ENCODE results near the gene RIPK3. TPM values are rescaled to one million over a fixed set of nuclear protein-coding genes. Genes with fewer than 3 reads are reported as not detected.

Gene RIPK3
- total and polyA plus RNA-seq, 2 donors from 2014 or later: 5.1 to 19.5 TPM

DNA sequence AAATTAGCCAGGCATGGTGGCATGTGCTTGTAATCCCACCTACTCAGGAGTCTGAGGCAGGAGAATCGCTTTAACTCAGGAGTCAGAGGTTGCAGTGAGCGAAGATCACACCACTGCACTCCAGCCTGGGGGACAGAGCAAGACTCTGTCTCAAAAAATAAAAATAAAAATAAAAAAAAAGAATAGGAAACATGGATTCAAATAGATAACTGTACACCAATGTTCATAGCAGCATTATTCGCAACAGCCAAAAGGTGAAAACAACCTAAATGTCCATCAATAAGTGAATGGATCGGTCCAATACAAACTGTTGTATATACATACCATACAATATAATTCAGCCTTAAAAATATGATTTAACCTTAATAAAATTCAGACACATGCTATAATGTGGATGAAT lies 3.1 kb upstream of the RIPK3 start:
- DNase-seq (no peak), FAIRE-seq (no peak)
- TF ChIP-seq, protein P1, sequence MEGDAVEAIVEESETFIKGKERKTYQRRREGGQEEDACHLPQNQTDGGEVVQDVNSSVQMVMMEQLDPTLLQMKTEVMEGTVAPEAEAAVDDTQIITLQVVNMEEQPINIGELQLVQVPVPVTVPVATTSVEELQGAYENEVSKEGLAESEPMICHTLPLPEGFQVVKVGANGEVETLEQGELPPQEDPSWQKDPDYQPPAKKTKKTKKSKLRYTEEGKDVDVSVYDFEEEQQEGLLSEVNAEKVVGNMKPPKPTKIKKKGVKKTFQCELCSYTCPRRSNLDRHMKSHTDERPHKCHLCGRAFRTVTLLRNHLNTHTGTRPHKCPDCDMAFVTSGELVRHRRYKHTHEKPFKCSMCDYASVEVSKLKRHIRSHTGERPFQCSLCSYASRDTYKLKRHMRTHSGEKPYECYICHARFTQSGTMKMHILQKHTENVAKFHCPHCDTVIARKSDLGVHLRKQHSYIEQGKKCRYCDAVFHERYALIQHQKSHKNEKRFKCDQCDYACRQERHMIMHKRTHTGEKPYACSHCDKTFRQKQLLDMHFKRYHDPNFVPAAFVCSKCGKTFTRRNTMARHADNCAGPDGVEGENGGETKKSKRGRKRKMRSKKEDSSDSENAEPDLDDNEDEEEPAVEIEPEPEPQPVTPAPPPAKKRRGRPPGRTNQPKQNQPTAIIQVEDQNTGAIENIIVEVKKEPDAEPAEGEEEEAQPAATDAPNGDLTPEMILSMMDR (IDR thresholded peaks at IDR 0.05; ENCODE audit: borderline replicate concordance, extremely low read depth, insufficient read depth): no peak
- Histone ChIP-seq H3K27me3 (ENCODE audit: control insufficient read depth, insufficient read depth, low read length) (no peaks in the 10 kb centered on the region), H3K9ac (ENCODE audit: low read length in 3 of 3) (no peak overlapping the region), H3K27ac (ENCODE audit: low read depth in 2 of 2, low read length in 2 of 2) (no peak overlapping the region), H3K4me1 (ENCODE audit: control insufficient read depth in 2 of 3, insufficient read depth in 2 of 3, low read depth in 1 of 3, low read length in 3 of 3) (peaks cover 0 to 9% (median 0%) of the 10 kb centered on the region in 3 donors), H3K36me3 (ENCODE audit: control insufficient read depth in 2 of 3, insufficient read depth in 3 of 3, low read length in 3 of 3) (no peaks in the 10 kb centered on the region), H3K4me3 (ENCODE audit: low read length in 3 of 3) (no peak overlapping the region), H3K9me3 (ENCODE audit: control insufficient read depth in 2 of 3, insufficient read depth in 1 of 3, low read length in 3 of 3) (no peaks in the 10 kb centered on the region)
- intact Hi-C loops (cut with DNase I): no loop called here

DNA sequence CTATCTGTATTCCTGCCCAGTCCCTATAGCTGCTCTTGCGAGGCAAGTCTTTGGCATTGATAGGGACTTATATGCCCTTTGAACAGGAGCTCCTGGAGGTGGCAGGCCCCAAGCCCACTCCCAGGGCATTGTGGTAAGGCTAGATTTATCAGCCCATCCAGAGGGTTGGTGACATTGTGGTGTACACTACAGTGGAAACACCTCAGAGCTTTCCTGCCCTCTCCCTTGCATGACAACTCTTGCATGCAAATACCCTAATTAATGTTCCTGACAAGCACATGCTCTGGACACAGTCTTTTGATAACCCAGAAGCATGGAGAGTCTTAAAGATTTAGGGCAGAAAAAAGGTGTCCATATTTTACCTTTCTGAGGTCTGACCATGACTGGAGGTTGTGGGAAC lies 815 bp upstream of the RIPK3 start:
- H3K36me3 ChIP-seq (ENCODE audit: control insufficient read depth in 2 of 3, insufficient read depth in 3 of 3, low read length in 3 of 3): no peaks in the 10 kb centered on the region
- peaks cover 0 to 9% (median 0%) of the 10 kb centered on the region in 3 donors for H3K4me1 ChIP-seq (ENCODE audit: control insufficient read depth in 2 of 3, insufficient read depth in 2 of 3, low read depth in 1 of 3, low read length in 3 of 3)
- H3K27ac ChIP-seq (ENCODE audit: low read depth in 2 of 2, low read length in 2 of 2): no peak overlapping the region
- H3K4me3 ChIP-seq (ENCODE audit: low read length in 3 of 3): no peak overlapping the region
- H3K27me3 ChIP-seq (ENCODE audit: control insufficient read depth, insufficient read depth, low read length): no peaks in the 10 kb centered on the region
- no peaks in the 10 kb centered on the region for H3K9me3 ChIP-seq (ENCODE audit: control insufficient read depth in 2 of 3, insufficient read depth in 1 of 3, low read length in 3 of 3)
- no peak overlapping the region for H3K9ac ChIP-seq (ENCODE audit: low read length in 3 of 3)
- FAIRE-seq (no peak), DNase-seq (no peak)
- intact Hi-C loops (cut with DNase I): no loop called here
- TF ChIP-seq, protein P1 (IDR thresholded peaks at IDR 0.05; ENCODE audit: borderline replicate concordance, extremely low read depth, insufficient read depth): no peak

DNA sequence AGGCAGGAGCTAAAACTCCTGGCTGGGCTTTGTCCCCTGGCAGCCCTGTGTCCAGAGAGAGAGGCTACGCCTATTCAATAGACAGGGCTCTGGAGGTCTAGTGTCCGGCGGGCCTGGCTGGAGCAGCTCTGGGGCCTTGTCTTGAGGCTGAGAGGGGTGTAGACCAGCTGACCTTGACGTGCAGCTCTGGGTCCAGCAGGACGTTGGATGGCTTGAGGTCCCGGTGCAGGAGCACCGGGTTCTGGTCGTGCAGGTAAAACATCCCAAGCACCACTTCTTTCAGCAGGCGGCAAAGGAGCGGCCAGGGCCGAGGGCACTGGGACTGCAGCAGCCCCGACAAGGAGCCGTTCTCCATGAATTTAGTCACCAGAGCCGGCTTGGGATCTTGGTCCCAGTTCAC lies 948 bp downstream of the RIPK3 start:
- Histone ChIP-seq H3K36me3 (ENCODE audit: control insufficient read depth in 2 of 3, insufficient read depth in 3 of 3, low read length in 3 of 3) (no peaks in the 10 kb centered on the region), H3K4me3 (ENCODE audit: low read length in 3 of 3) (peak overlapping the region in 2 of 3 donors; percentile 32 to 68), H3K27me3 (ENCODE audit: control insufficient read depth, insufficient read depth, low read length) (peaks cover 4% of the 10 kb centered on the region), H3K4me1 (ENCODE audit: control insufficient read depth in 2 of 3, insufficient read depth in 2 of 3, low read depth in 1 of 3, low read length in 3 of 3) (peaks cover 0 to 9% (median 3%) of the 10 kb centered on the region in 3 donors), H3K27ac (ENCODE audit: low read depth in 2 of 2, low read length in 2 of 2) (no peak overlapping the region), H3K9ac (ENCODE audit: low read length in 3 of 3) (peak overlapping the region in 1 of 3 donors; percentile 34), H3K9me3 (ENCODE audit: control insufficient read depth in 2 of 3, insufficient read depth in 1 of 3, low read length in 3 of 3) (no peaks in the 10 kb centered on the region)
- intact Hi-C loops (cut with DNase I): loop anchor here (5.0 kb wide), 1 partner anchor 98 kb away; no protein-coding TSS in a partner anchor
- FAIRE-seq (no peak), DNase-seq (no peak)
- TF ChIP-seq, protein P1 (IDR thresholded peaks at IDR 0.05; ENCODE audit: borderline replicate concordance, extremely low read depth, insufficient read depth): no peak

DNA sequence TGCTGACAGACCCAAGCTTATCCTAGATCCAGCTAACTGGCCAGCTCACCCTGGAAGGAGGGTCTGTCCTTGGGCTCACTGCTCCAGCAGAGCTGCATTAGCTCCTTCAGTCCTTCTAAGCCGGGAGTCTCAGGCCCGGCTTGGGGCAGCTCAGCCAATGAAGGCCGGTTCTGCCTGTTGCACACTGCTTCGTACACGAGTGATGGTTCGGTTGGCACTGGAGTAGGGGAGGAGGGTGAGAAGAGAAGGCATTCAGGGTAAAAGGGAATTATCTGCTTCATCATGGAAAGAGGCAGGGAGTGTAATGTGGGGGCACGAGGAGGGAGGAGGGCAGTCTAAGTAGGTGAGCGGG lies 2.0 kb downstream of the RIPK3 start:
- intact Hi-C loops (cut with DNase I): loop anchor here (5.0 kb wide), 1 partner anchor 100 kb away; no protein-coding TSS in a partner anchor
- no peak for FAIRE-seq
- Histone ChIP-seq H3K9me3 (ENCODE audit: control insufficient read depth in 2 of 3, insufficient read depth in 1 of 3, low read length in 3 of 3) (no peaks in the 10 kb centered on the region), H3K4me1 (ENCODE audit: control insufficient read depth in 2 of 3, insufficient read depth in 2 of 3, low read depth in 1 of 3, low read length in 3 of 3) (peaks cover 0 to 10% (median 5%) of the 10 kb centered on the region in 3 donors), H3K27ac (ENCODE audit: low read depth in 2 of 2, low read length in 2 of 2) (no peak overlapping the region), H3K4me3 (ENCODE audit: low read length in 3 of 3) (no peak overlapping the region), H3K36me3 (ENCODE audit: control insufficient read depth in 2 of 3, insufficient read depth in 3 of 3, low read length in 3 of 3) (no peaks in the 10 kb centered on the region), H3K9ac (ENCODE audit: low read length in 3 of 3) (no peak overlapping the region), H3K27me3 (ENCODE audit: control insufficient read depth, insufficient read depth, low read length) (peaks cover 10% of the 10 kb centered on the region)
- peak in 1 of 5 donors; percentile 38 for DNase-seq
- TF ChIP-seq, protein P1 (IDR thresholded peaks at IDR 0.05; ENCODE audit: borderline replicate concordance, extremely low read depth, insufficient read depth): no peak

Measured in kidney (tissue), 14 donors.